Activated naive CD4-positive, alpha-beta T cell treated with anti-CD3 and anti-CD28 coated beads, Interleukin-2, amount 10 ng/mL, durations not matched to agents 7 days and 5 days (primary cell): Measurements from ENCODE around the gene FANCI.

Experiments
- CTCF ChIA-PET: fragments of 350-600 bp; sonication (Branson Sonifier 250); formaldehyde crosslinking; loops from one replicate; lab custom pipeline; 2021; ENCODE audit warnings: antibody characterized with exemption; lab: Charles Lee
- DNase-seq: peaks from one replicate; pipeline ENCODE4 v3.0.0-alpha.2; 2020
- H3K27ac Mint-ChIP-seq: one replicate; pipeline ENCODE4 v1.8.0; 2021; ENCODE audit warnings: mild to moderate bottlenecking, moderate library complexity, mixed read lengths
- H3K27me3 Mint-ChIP-seq: one replicate; pipeline ENCODE4 v1.8.0; 2021; ENCODE audit warnings: mild to moderate bottlenecking, mixed read lengths
- H3K36me3 Mint-ChIP-seq: one replicate; pipeline ENCODE4 v1.8.0; 2021; ENCODE audit warnings: mixed read lengths
- H3K4me1 Mint-ChIP-seq: one replicate; pipeline ENCODE4 v1.8.0; 2021; ENCODE audit warnings: mixed read lengths
- H3K4me3 Mint-ChIP-seq: one replicate; pipeline ENCODE4 v1.8.0; 2021; ENCODE audit warnings: mild to moderate bottlenecking, moderate library complexity, mixed read lengths
- H3K9me3 Mint-ChIP-seq: one replicate; pipeline ENCODE4 v1.8.0; 2021; ENCODE audit warnings: mixed read lengths

FANCI gene

DNA sequence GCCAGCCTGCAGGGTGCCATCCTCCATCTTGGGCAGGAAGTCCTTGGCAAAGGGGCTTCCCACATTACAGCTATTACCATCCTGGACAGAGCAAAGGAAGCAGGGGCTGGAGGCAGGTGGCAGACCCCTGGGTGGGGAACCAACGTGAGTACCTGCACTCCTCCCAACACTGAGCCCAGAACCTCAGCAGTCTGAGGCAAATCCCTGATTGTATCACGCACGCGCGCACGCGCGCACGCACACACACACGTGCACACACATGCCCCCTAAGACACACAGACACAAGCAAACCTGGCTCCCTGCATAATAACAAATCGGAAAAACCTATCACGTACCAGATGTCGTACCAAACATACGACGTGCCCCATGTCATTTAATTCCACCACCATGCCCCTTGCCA lies 79.0 kb downstream of the FANCI start:
- DNase-seq = no peak
- no peaks in the 10 kb centered on the region for H3K4me1 Mint-ChIP-seq
- H3K36me3 Mint-ChIP-seq = peaks cover 64% of the 10 kb centered on the region
- H3K27ac Mint-ChIP-seq = peak overlapping the region; percentile 0
- CTCF ChIA-PET = interaction anchor here (1.1 kb wide), 1 partner anchor 13 kb away, joined by 3 read pairs; no protein-coding TSS in a partner anchor
- no peaks in the 10 kb centered on the region for H3K9me3 Mint-ChIP-seq
- H3K27me3 Mint-ChIP-seq = no peaks in the 10 kb centered on the region
- H3K4me3 Mint-ChIP-seq = no peak overlapping the region

DNA sequence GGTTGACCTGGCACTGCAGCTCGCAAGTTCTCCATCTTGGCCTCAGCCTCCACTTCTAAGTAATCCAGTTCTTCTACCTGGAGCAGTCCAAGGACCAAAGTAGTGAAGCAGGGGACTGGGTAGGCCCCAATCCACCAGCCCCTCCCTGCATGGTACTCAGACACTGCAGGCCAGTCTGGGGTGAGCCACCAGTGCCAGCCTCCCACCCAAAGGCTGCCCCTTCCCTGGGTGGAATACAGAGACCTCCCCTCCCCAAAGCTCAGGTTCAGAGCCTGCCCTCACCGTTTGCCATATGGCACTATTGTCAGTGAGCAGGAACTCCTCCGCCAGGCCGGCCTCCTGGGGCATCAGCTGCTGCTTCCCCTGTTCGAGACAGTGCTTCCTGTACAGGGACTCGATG lies 80.0 kb downstream of the FANCI start:
- no peak overlapping the region for H3K27ac Mint-ChIP-seq
- peaks cover under 1% of the 10 kb centered on the region for H3K4me1 Mint-ChIP-seq
- no peak for DNase-seq
- peaks cover 67% of the 10 kb centered on the region for H3K36me3 Mint-ChIP-seq
- CTCF ChIA-PET = interaction anchor here (1.3 kb wide), 1 partner anchor 35 kb away, joined by 3 read pairs; no protein-coding TSS in a partner anchor
- no peak overlapping the region for H3K4me3 Mint-ChIP-seq
- no peaks in the 10 kb centered on the region for H3K9me3 Mint-ChIP-seq
- no peaks in the 10 kb centered on the region for H3K27me3 Mint-ChIP-seq

DNA sequence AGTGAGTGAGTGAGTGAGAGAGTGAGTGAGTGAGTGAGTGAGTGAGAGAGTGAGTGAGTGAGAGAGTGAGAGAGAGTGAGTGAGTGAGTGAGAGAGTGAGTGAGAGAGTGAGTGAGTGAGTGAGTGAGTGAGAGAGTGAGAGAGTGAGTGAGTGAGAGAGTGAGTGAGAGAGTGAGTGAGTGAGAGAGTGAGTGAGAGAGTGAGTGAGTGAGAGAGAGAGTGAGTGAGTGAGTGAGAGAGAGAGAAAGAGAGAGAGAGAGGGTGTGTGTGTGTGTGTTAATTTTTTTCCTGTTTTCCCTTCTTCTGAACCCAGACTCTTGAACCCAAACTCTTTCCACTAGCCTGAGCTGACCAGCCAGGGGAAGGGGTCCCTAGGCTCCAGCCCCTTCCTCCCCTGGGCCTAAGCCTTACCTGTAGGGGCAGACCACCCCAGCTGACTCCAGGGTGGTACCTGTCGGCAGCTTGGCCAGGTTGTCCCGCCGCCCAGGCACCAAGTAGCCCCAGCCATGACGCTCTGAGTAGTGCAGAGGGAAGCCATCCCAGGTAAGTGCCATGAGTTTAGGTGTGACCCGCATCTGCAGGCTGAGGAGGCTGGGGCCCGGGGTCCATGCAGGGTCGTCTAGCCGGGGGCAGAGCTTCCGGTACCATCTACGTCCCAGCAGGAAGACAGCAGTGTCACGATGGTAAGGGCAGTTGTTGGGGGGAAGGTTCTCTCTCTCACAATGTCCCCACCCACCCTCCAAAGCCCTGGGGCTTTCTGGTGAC lies 81.4 kb downstream of the FANCI start:
- no peak for DNase-seq
- peak overlapping the region; percentile 79 for H3K27ac Mint-ChIP-seq
- CTCF ChIA-PET = no interaction called here
- H3K9me3 Mint-ChIP-seq = no peaks in the 10 kb centered on the region
- H3K4me3 Mint-ChIP-seq = no peak overlapping the region
- H3K27me3 Mint-ChIP-seq = no peaks in the 10 kb centered on the region
- H3K4me1 Mint-ChIP-seq = peaks cover 15% of the 10 kb centered on the region
- H3K36me3 Mint-ChIP-seq = peaks cover 66% of the 10 kb centered on the region

DNA sequence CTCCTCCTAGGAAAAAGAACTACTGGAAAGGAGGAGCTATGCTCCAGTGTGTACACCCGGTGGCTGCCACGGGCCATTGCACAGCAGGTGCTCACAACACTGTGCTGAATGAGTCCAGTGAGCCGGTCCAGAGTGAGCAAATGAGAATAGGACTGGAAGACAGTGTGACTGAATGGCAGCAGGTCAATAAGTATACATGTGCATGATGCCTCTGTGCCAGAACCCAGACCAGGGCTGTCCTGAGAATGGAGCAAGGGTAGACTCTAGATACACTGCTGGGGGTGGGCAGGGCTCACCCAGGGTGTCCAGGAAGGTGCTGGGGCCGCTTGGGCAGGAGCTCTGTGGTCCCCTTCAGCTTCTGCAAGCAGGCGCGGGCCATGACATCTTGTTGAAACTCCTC lies 82.5 kb downstream of the FANCI start:
- H3K4me1 Mint-ChIP-seq = peaks cover 25% of the 10 kb centered on the region
- CTCF ChIA-PET = no interaction called here
- H3K4me3 Mint-ChIP-seq = no peak overlapping the region
- peak overlapping the region; percentile 73 for H3K27ac Mint-ChIP-seq
- peaks cover 74% of the 10 kb centered on the region for H3K36me3 Mint-ChIP-seq
- no peak for DNase-seq
- H3K9me3 Mint-ChIP-seq = no peaks in the 10 kb centered on the region
- no peaks in the 10 kb centered on the region for H3K27me3 Mint-ChIP-seq

DNA sequence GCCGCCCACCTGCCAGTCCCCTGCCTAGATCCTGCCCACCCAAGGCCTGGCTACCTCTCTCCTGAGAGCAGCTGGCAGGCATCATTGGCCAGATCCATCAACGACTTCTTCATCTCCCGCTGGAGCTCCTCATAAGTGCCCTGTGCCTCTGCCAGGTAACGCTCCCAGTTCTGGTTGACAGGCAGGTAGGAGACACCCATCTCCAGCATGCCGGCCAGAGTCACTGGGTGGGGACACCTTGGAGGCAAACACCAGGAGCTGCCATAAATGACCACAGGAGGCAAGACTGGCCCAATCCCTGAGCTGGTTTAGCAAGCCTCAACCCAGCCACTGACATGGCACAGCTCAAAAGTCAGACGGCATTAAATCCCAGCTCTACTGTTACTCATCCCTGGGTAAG lies 83.3 kb downstream of the FANCI start:
- H3K9me3 Mint-ChIP-seq = no peaks in the 10 kb centered on the region
- H3K27ac Mint-ChIP-seq = no peak overlapping the region
- no peaks in the 10 kb centered on the region for H3K27me3 Mint-ChIP-seq
- DNase-seq = no peak
- peaks cover 77% of the 10 kb centered on the region for H3K36me3 Mint-ChIP-seq
- H3K4me1 Mint-ChIP-seq = peaks cover 33% of the 10 kb centered on the region
- CTCF ChIA-PET = no interaction called here
- no peak overlapping the region for H3K4me3 Mint-ChIP-seq

DNA sequence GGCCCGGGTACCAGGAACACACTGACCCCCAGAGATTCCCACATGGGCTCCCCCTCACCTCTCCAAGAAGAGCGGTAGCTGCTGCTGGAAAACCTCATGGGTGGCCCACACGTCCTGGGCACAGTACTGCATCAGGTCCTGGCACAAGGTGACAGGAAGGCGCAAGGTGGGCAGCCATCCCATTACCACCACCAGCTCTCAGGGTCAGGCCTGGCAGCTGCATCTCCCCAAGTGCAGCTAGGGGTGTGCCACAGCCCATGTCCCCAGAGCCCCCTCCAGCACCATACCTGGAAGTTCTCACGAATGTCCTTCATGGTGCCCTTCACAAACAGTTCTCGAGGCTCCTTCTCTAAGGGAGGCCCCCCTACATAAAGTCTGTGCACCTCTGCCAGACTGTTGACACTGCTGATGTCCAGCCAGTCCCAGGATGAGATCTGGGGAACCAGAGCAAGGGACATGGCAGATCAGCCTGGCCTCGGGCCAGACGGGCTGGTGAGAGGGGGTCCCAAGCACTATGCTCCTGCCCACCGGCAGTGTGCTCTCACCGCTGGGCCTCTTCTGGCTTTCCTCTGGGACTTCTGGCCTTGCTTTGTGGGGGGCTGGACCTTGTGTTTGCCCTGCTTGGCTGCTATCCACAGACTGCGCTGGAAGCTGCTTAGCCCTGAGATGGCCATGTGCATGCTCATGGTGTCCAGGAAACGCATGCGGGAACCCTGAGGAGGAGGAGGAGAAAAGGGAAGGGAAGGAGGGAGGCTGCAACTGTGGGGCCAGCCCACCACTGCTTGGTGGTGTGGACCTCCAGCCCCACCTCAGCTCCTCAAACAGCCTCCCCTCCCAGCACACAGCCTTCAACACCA lies 84.8 kb downstream of the FANCI start:
- no peak for DNase-seq
- Mint-ChIP-seq H3K4me3 (no peak overlapping the region), H3K27me3 (no peaks in the 10 kb centered on the region), H3K36me3 (peaks cover 72% of the 10 kb centered on the region), H3K27ac (peak overlapping the region; percentile 89), H3K9me3 (no peaks in the 10 kb centered on the region), H3K4me1 (peaks cover 41% of the 10 kb centered on the region)
- CTCF ChIA-PET = interaction anchor here (1.0 to 1.8 kb wide), 3 partner anchors 9 to 122 kb away, joined by 3 to 6 read pairs (median 3); no protein-coding TSS in a partner anchor

DNA sequence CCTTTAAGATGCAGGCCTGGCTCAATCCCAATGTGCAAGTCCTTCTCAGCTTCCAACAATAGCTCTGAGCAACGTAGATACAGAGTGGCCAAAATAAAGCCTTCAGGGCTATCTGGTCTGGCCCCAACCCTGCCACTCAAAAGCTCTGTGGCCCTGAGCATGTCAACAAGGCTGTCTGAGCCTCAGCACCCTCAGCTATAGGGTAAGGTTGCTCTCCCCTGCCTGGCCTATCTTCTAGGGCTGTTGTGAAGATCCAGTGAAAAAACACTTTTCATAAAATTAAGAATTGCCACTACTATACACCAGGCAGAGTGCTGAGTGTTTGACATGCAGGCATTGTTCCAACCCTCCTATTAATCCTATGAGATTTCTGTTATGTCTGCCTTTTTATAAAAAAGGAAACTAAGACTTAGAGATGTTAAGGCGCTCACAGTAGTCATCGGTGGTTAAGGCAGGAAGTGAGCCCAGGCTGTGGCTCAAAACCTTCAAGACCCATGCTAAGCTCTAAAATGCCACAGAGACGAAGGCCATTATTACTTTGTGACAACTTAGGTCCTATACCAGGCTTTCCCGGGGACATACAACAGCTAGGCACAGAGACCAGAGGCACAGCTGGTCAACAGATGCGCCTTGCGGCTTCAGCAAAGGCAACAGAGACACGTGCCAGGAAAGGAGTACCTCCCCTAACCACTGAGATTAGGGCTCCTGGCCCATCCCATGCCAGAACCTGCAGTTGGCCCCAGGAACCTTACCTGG lies 85.7 kb downstream of the FANCI start:
- H3K27ac Mint-ChIP-seq = peak overlapping the region; percentile 89
- DNase-seq = peak; percentile 60
- peaks cover 44% of the 10 kb centered on the region for H3K4me1 Mint-ChIP-seq
- H3K36me3 Mint-ChIP-seq = peaks cover 74% of the 10 kb centered on the region
- H3K9me3 Mint-ChIP-seq = no peaks in the 10 kb centered on the region
- CTCF ChIA-PET = interaction anchor here (0.8 to 1.8 kb wide), 5 partner anchors 9 to 123 kb away, joined by 3 to 6 read pairs (median 4); no protein-coding TSS in a partner anchor
- H3K27me3 Mint-ChIP-seq = no peaks in the 10 kb centered on the region
- peak overlapping the region; percentile 37 for H3K4me3 Mint-ChIP-seq

DNA sequence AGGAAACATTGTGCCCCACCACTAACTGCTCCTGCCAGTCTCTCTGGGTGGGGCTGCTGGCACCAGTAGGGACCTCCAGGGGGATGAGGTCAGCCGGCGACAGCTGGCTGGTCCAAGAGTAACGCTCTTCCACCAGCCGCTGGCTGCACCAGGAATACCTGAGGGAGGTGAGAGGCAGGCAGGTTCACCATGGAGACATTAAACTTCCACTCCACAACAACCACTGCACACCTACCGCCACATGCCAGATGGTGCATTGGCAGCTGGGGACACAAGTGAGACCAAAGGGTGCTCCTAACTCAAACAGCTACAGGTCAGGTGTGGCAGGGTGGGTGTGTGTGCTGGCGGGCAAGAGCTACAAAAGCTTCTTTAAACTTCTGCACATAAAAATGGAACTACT lies 86.3 kb downstream of the FANCI start:
- CTCF ChIA-PET = interaction anchor here (0.8 to 1.8 kb wide), 4 partner anchors 10 to 124 kb away, joined by 3 to 6 read pairs (median 4); no protein-coding TSS in a partner anchor
- Mint-ChIP-seq H3K4me3 (peak overlapping the region; percentile 21), H3K4me1 (peaks cover 49% of the 10 kb centered on the region), H3K27me3 (peaks cover 6% of the 10 kb centered on the region), H3K36me3 (peaks cover 73% of the 10 kb centered on the region), H3K27ac (peak overlapping the region; percentile 89), H3K9me3 (no peaks in the 10 kb centered on the region)
- DNase-seq = no peak

DNA sequence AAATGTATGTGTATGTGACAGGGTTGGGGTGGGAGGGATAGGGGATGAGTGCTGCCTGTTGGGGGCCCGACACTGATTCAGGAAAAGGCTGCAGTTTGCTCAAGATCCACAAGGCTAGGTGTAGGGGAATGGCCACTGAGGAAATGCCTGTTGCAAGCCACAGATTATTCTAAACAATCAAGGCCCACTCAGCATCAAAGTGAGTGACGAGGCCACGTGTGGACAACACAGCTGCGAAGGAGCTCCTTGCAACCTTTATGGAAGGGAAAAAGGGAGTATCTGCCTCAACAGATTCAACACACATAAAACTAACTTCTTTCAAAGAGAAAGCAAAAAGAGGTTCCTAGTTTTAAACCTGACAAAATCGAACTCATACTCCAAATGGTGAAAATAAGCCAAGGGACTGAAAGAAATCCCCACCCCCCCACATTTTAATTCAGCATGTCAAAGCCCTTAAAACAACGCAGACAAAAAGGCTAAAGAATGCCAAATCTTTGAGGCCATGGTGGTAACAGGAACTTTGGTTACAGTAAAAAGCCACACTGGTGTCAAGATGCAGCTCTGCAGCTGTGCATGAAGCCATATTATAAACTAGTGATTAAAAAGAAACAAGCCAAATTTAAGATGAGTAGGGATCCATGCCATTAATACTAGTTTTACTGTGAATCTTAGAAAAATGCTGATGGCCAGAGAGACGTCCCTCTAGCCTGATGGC lies 87.3 kb downstream of the FANCI start:
- peaks cover 13% of the 10 kb centered on the region for H3K27me3 Mint-ChIP-seq
- DNase-seq = no peak
- peak overlapping the region; percentile 89 for H3K27ac Mint-ChIP-seq
- H3K4me1 Mint-ChIP-seq = peaks cover 58% of the 10 kb centered on the region
- H3K36me3 Mint-ChIP-seq = peaks cover 67% of the 10 kb centered on the region
- CTCF ChIA-PET = interaction anchor here (1.1 kb wide), 1 partner anchor 29 kb away, joined by 4 read pairs; no protein-coding TSS in a partner anchor
- no peaks in the 10 kb centered on the region for H3K9me3 Mint-ChIP-seq
- H3K4me3 Mint-ChIP-seq = peak overlapping the region; percentile 65

DNA sequence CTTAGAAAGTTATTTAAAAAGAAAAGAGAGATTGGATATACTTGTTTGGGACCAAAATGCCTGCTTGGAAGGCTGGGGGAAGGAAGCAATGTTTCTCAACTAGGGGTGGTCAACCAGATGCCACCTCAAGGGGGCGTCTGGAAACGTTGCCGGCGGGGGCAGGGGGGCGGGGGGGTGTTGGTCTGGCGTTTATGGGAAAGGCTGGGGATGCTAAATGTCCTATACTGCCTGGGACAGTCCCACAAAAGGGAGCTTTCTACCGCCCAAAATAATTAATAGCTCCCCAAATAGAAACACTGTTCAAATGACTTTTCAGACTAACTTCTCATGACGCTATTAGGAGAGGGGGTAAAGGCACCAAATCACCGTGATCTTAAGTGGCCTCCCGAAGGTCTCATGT lies 88.7 kb downstream of the FANCI start:
- H3K4me3 Mint-ChIP-seq = peak overlapping the region; percentile 65
- peaks cover 54% of the 10 kb centered on the region for H3K36me3 Mint-ChIP-seq
- H3K27me3 Mint-ChIP-seq = peaks cover 22% of the 10 kb centered on the region
- peak overlapping the region; percentile 63 for H3K27ac Mint-ChIP-seq
- H3K9me3 Mint-ChIP-seq = no peaks in the 10 kb centered on the region
- no peak for DNase-seq
- CTCF ChIA-PET = interaction anchor here (1.3 kb wide), 1 partner anchor 126 kb away, joined by 7 read pairs; no protein-coding TSS in a partner anchor
- H3K4me1 Mint-ChIP-seq = peaks cover 70% of the 10 kb centered on the region

DNA sequence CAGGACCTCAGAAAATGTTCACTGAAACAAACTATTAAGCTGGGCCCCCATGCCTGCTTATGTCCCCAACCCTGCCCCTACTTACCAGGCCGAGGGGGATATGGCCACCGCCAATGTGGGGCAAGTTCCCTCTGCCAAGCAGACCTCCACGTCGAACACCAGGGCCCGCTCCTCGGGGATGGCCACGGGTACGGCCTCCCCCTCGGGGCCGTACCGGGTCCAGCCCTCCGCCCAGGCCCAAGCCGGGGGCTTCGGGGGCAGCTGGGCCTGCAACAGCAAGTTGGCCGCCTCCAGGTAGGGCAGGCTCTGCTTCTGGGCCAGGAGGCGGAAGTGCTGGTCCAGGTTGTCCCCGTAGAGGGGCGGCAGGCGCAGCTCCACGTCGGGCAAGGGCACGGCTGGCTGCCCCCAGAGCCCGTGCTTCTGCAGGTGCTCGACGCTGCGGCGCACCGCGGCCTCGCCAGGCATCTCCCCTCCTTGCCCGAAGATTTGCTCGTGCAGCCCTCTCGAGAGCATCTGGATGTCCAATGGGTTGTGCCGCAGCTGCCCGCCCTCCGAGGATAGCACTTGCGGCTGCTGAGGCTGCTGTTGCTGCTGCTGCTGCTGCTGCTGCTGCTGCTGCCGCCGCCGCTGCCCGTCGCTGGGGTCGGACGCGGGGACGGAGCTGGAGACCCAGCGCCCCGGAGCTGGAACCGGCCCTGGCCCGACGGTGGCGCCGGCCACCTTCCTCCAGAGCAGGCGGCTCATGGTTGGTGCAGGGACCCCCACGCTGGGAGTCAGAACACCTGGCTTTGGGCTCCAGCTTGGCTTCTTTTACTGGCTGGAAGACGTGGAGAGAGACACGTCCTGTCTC lies 89.5 kb downstream of the FANCI start:
- H3K27me3 Mint-ChIP-seq = peaks cover 28% of the 10 kb centered on the region
- CTCF ChIA-PET = interaction anchor here (1.3 to 2.3 kb wide), 2 partner anchors 126 kb away, joined by 6 to 7 read pairs; no protein-coding TSS in a partner anchor
- DNase-seq = no peak
- H3K27ac Mint-ChIP-seq = peak overlapping the region; percentile 86
- H3K36me3 Mint-ChIP-seq = peaks cover 47% of the 10 kb centered on the region
- H3K4me3 Mint-ChIP-seq = peak overlapping the region; percentile 82
- H3K9me3 Mint-ChIP-seq = no peaks in the 10 kb centered on the region
- H3K4me1 Mint-ChIP-seq = peaks cover 72% of the 10 kb centered on the region

DNA sequence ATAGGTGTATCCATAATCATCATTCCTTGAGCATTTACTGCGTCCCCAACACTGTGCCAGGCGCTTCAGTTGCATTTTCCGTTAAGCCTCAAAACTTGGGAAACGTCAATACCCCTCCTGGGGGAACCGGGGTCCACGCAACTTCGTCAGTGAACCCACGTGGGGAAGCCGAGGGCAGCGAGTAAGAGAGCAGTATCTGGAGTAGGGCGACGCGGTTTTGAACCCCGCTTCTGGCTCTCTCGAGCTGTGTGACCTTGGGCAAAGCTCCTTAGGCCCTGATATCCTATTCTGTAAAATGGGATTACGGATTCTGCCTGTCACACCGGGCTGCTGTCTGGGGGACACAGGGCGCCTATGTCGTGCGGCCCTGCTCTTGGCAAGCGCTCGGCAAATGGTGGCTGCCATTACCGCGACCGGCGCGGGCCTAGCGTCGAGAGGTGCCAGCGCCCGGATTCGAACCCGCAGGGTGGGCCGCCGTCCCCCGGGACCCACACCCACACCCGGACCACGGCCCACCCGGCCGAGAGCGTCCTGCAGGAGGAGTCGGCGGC lies 90.3 kb downstream of the FANCI start:
- H3K36me3 Mint-ChIP-seq = peaks cover 45% of the 10 kb centered on the region
- peaks cover 31% of the 10 kb centered on the region for H3K27me3 Mint-ChIP-seq
- peaks cover 69% of the 10 kb centered on the region for H3K4me1 Mint-ChIP-seq
- no peak for DNase-seq
- H3K9me3 Mint-ChIP-seq = no peaks in the 10 kb centered on the region
- CTCF ChIA-PET = interaction anchor here (2.3 kb wide), 1 partner anchor 127 kb away, joined by 6 read pairs; no protein-coding TSS in a partner anchor
- H3K4me3 Mint-ChIP-seq = peak overlapping the region; percentile 82
- H3K27ac Mint-ChIP-seq = peak overlapping the region; percentile 86
